GM13977 (cell line): ENCODE measurements around the gene CYTH1.

Experiments used
- DNase-seq: peaks from one replicate; pipeline ENCODE4 v3.0.0; 2012; ENCODE audit warnings: low spot score
- in situ Hi-C: fragments of 300-500 bp; cut with MboI; formaldehyde crosslinking; loops from one replicate; pipeline ENCODE4 v1.12.0; 2022; ENCODE audit warnings: low sequenced_read_pairs, low pct_unique_long_range_greater_than_20kb, mixed read lengths, inconsistent platforms; ENCODE audit not compliant: unreplicated experiment
- TF ChIP-seq, protein P1 (sequence below): IDR thresholded peaks from 2 replicates; pipeline ENCODE4 v1.5.1; 2012; ENCODE audit warnings: mild to moderate bottlenecking, control low read depth; ENCODE audit not compliant: insufficient read depth; ENCODE audit errors: extremely low read depth, missing control alignments

CYTH1 gene

DNA sequence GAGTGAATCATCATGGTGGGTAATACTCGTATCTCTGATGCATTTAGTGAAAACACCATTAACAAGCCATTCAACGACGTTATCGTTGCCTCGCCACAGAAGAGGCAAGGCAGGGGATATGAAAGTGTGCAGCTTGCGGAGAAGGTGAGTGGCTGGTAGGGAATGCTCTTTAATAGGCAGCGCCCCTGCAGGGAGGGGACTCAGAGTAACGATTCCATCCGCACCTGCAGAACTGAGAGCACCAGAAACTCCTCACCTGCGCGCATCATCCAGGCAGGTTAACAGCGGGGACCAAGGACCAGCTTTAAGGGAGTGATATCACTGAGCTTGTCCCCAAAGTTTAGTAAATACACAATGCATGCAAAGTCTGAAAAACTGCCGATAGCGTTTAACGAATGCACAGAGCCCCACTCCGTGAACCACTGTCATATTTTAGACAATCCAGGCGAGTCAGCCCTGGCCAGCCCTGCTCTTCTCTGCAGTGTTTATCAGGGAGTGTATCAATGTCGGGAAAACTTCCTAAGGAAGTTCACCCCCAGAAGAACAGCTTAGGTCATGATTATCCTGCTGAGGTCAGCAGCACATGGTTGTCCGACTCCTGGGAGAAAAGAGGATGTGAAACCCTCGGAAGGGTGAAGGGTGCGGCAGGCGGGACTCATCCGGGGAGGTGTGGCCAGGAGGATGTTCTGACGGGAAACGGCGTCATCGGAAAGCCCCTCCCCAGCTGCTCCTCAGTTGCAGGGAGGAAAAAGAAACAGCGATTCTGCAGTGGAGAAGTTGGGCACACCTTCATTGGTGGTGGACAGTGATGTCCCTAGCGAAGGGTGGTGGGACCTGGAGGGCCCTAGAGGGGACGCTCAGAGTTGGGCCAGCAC is 136.4 kb downstream of the CYTH1 start:
- peak; percentile 89 for DNase-seq
- in situ Hi-C loops: no loop called here
- TF ChIP-seq, protein P1, sequence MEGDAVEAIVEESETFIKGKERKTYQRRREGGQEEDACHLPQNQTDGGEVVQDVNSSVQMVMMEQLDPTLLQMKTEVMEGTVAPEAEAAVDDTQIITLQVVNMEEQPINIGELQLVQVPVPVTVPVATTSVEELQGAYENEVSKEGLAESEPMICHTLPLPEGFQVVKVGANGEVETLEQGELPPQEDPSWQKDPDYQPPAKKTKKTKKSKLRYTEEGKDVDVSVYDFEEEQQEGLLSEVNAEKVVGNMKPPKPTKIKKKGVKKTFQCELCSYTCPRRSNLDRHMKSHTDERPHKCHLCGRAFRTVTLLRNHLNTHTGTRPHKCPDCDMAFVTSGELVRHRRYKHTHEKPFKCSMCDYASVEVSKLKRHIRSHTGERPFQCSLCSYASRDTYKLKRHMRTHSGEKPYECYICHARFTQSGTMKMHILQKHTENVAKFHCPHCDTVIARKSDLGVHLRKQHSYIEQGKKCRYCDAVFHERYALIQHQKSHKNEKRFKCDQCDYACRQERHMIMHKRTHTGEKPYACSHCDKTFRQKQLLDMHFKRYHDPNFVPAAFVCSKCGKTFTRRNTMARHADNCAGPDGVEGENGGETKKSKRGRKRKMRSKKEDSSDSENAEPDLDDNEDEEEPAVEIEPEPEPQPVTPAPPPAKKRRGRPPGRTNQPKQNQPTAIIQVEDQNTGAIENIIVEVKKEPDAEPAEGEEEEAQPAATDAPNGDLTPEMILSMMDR: no peak

DNA sequence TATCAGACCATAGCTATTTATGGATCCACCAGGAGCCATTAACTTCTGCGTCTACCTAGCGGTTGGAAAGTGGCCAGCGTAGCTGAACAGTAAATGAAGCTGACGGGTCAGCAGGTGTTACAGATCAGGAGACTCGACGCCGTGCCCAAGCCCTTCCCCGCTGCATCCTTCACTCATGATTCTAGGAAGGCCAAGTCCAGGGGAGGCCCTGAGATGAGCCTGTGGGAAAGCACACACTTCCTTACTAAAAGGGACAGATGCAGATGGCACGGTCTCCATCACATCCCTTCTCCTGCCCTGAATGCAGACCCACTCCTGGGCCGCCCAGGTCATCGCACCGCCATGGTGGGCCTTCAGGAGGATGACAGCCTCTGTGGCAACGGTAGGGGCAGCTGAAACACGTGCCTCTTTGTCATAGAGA is 137.1 kb downstream of the CYTH1 start:
- no peak for DNase-seq
- in situ Hi-C loops: no loop called here
- TF ChIP-seq, protein P1: no peak

DNA sequence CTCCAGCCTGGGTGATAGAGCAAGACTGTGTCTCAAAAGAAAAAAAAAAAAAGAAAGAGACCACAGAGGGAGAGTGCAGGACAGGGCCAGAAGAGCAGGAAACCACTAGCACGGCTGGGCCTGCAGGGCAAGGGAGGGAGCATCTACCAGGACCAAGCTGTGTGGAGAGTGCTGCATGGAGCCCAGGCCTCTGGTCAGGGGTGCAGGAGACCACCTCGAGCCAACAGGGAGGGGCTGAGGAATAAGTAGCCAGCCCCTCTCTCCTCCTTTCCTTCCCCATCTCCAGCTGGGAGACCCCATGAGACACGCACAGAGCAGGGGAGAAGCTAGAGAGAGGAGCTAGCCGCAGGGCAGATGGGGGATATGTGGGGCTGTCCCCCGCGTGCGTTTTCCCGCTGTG is 137.8 kb downstream of the CYTH1 start:
- TF ChIP-seq, protein P1: no peak
- in situ Hi-C loops: no loop called here
- no peak for DNase-seq

DNA sequence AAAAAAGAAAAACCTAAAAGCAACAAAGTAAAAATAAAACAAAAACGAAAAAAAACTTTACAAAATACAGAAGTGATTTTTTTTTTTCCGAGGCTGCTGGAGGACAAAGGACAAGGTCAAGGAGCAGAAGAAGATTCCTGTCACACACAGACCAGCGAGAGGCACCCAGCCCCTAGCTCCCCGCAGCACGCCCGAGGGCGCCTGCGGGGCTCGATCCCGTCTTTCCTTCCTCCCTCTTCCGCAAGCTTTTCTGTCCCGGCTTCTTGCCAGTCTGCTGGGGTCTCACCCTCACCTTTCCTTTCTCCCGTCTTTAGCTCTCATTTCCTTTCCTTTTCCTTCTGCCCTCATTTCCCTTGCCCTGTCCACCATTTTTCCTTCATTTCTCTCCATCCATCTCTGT is 138.7 kb downstream of the CYTH1 start:
- TF ChIP-seq, protein P1: no peak
- in situ Hi-C loops: no loop called here
- DNase-seq: no peak

DNA sequence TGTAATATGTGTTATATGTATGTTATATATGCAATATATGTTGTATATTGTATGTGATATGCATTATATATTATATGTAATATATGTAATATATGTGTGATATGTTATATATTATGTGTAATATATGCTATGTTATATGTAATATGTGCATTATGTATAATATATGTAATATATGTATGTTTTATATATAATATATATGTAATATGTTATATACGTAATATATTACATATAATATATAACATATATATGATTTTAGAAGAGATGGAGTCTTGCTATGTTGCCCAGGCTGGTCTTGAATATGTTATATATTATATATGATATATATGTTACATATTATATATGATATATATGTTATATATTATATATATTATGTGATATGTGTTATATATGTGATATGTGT is 139.4 kb downstream of the CYTH1 start:
- TF ChIP-seq, protein P1: no peak
- in situ Hi-C loops: no loop called here

DNA sequence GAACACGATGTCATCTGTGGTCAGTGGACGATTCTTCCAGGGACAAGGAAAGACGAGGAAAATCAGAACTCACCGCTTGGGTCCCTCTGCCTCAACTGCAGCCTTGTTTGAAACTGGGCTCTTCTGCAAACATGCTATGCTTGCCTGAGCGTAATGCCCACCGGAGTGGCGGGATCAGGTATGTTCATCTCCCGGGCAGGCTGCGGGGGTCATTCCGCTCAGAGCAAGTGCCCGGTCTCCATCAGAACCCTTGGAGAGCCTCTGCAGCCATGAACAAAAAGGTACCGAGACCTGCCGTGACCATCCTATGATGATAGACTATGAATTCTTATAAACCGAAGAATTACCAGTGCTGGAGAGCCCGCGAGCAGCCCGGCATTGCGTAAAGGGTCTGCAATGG is 140.4 kb downstream of the CYTH1 start:
- in situ Hi-C loops: no loop called here
- no peak for DNase-seq
- TF ChIP-seq, protein P1: no peak

More for the DNA sequence above, 139.4 kb downstream of the CYTH1 start:
- no peak for DNase-seq
